Motor neuron (in vitro differentiated cells): ENCODE measurements around the gene AKAP1. TPM values are rescaled to one million over a fixed set of nuclear protein-coding genes. Genes with fewer than 3 reads are reported as not detected.

Source experiments
- ATAC-seq, 8 experiments: fragments of 200-7000 bp; cut with Tn5 transposase; replicated peaks in 6 of 8; 2 replicates each; pipeline ENCODE4 v1.8.0; 2021; ENCODE audit warnings: mild to moderate bottlenecking in 8 of 8, moderate library complexity in 8 of 8
- H3K27ac ChIP-seq, 2 donors: fragments of 250-450 bp; sonication (Bioruptor Pico); 2 replicates each; pipeline ENCODE4 v1.9.0; 2021; ENCODE audit warnings: antibody characterized with exemption in 2 of 2, mild to moderate bottlenecking in 2 of 2, moderate library complexity in 1 of 2
- H3K4me1 ChIP-seq, 2 donors: fragments of 250-450 bp; sonication (Bioruptor Pico); replicated peaks in 1 of 2; 2 replicates each; pipeline ENCODE4 v1.6.1; 2021; ENCODE audit warnings: antibody characterized with exemption in 2 of 2, mild to moderate bottlenecking in 2 of 2, moderate library complexity in 1 of 2
- H3K4me3 ChIP-seq, 5 donors: fragments of 250-450 bp; sonication (Bioruptor Pico); 2 replicates each; pipeline ENCODE4 v1.9.0; 2021; ENCODE audit warnings: antibody characterized with exemption in 5 of 5, mild to moderate bottlenecking in 5 of 5, moderate library complexity in 4 of 5
- WGBS, 10 experiments: fragments of 450-650 bp; shearing (Covaris generic); methylation state at CpG; one replicate each; pipeline ENCODE4 v1.0.0; 2022; 5-methylcytosine and 5-hydroxymethylcytosine counted together
- in situ Hi-C, 9 experiments: fragments of 400-800 bp; cut with MboI; loops; one replicate each; pipeline ENCODE4 v1.15.0; 2021; ENCODE audit warnings: low sequenced_read_pairs in 9 of 9, low pct_unique_long_range_greater_than_20kb in 2 of 9; ENCODE audit not compliant: unreplicated experiment in 9 of 9
- total RNA-seq, 8 experiments: library from RNA; unstranded; fragments of 300-600 nt; gene quantifications; 2 replicates each; pipeline versions ENCODE4 v1.2.3 to v1.2.4, GENCODE V29; 2022

AKAP1 gene
- total RNA-seq, 8 experiments from 2014 or later: 16.1 to 45.8 (median 28.9) TPM

DNA sequence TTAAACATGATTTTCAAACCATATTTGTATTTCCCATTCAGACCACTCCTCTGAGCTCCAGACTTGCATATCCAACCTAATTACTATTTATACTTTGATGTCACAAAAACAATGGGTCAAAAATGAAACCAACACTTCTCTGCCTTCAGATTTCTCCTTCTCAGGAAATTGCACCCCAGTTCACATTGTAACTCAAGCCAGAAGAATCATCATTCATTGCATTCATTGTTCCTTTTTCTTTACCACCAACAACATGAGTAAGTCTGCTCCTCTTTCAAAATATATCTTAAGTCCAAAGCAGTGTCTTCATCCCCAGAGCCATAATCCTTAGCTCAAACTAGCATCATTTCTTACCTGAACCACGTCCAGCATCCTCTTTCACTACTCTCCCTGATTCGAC is 2.6 kb upstream of the AKAP1 start:
- WGBS, 10 experiments: 29 to 94% (median 73%) methylated on average over 1 to 2 of the region's 2 CpGs; no CpG with 5 or more reads in 2 of the 10 experiments

DNA sequence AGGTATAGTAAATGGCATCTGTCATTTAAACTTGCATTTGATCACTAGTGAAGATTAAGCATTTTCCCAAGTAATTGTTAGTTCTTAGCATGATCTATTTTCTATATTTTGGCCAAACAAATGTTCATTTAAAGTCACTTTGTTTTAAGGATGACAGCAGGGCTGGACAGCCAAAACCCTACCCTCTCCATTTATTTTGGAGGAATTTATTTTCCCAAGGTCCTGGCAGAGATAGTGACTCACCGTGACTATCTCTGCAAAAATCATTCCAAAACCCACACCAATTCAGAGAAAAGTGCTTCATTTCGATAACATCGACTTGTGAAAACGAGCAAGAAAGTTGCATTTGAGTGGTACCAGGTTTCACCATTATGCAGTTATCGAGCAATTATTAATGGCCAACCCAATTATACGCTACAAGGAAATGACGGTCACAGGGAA is 665 bp upstream of the AKAP1 start:
- H3K27ac ChIP-seq: peak overlapping the region; percentile 90 to 93
- H3K4me3 ChIP-seq: peak overlapping the region; percentile 60 to 95 (median 78)
- 0 to 4% (median 0%) methylated on average over 3 to 7 of the region's 7 CpGs; no CpG with 5 or more reads in 3 of the 10 experiments for WGBS, 10 experiments
- in situ Hi-C loops: no loop called here
- H3K4me1 ChIP-seq: peaks cover 3 to 5% of the 10 kb centered on the region in 2 donors
- peak in 4 of 8 experiments; percentile 16 to 37 (median 31) for ATAC-seq

More for the DNA sequence above, 2.6 kb upstream of the AKAP1 start:
- ATAC-seq: no peak
- H3K4me3 ChIP-seq: no peak overlapping the region
- peaks cover 3 to 5% of the 10 kb centered on the region in 2 donors for H3K4me1 ChIP-seq
- in situ Hi-C loops: no loop called here
- H3K27ac ChIP-seq: no peak overlapping the region

DNA sequence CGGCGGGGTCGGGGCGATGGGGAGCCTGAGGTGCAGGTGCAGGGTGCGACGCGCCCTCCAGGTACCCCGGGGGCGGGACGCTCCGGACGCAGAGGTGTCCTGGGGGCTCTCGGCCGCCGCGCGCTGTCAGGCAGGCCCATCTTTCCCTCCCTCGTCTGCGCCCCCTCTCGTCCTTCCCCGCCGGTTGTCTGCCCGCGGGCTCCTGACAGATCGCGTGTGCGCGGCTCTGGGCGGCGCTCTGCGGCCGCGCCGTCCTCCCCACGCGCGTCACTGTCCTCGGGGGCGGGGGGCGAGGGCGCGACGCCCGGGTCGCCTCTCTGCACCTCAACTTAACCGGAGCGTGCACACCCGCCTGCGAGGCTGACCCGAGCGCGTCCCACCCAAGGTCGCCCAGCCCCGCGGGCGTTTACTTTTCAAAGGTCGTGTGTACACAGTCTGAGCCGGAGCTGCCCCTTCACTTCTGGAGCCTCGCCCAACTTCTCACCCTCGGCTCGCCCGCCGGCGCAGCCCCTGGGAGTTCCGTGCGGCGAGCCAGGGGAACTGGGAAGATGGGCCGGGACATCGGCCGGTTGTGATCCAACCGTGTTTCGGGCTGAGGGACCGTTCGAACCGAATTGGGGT is 512 bp downstream of the AKAP1 start:
- peaks cover 10 to 13% of the 10 kb centered on the region in 2 donors for H3K4me1 ChIP-seq
- in situ Hi-C loops: no loop called here
- 0% methylated on average over 16 of the region's 75 CpGs; no CpG with 5 or more reads in 9 of the 10 experiments for WGBS, 10 experiments
- peak overlapping the region; percentile 79 to 88 for H3K27ac ChIP-seq
- ATAC-seq: peak; percentile 41 to 66 (median 61)
- peak overlapping the region; percentile 60 to 95 (median 78) for H3K4me3 ChIP-seq

DNA sequence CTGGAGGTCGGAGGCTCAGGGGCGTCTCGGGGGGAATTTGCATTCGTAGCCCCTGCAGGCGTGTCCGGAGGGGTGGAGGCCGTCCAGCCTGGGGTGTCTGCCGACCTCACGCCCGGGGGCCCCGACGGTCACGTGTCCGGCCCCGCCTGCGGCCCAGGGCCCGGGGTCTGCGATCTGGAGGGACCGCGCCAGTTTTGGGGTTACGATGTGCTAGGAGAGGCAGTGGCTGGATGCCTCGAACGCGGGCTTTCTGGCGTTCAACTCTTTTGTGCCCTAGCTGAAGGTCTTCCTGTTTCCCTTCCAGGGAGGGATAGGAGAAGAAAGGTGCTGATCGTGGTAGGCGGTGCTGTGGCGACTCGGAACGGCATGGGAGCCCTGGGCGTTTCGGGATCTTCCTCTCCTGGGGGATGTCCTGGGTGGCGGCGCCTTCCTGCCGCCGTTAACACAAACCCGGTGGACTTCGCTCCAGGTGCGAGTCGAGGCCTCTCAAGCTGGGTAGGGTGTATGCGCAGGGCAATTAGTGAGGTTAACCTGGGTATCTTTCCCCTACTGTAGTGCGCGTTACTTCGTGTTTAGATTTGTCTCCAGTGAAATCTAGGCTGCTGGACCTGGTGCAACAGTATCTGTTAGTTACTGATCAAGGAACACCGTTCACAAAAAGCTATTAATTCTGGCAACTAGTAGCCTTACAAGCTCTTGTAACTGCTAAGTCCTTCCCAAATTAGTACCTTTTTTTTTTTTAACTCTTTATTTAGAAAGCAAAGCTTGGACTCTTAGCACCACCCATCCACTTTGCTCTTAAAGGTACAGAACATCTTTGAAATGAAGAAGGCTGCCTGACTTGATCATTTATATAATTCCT is 1.3 kb downstream of the AKAP1 start:
- ATAC-seq: peak in 3 of 8 experiments; percentile 6 to 20 (median 6)
- WGBS, 10 experiments: 0 to 16% (median 3%) methylated on average over 1 to 14 of the region's 45 CpGs; no CpG with 5 or more reads in 1 of the 10 experiments
- peaks cover 18 to 20% of the 10 kb centered on the region in 2 donors for H3K4me1 ChIP-seq
- peak overlapping the region in 1 of 2 donors; percentile 79 for H3K27ac ChIP-seq
- in situ Hi-C loops: no loop called here
- peak overlapping the region; percentile 60 to 95 (median 78) for H3K4me3 ChIP-seq

DNA sequence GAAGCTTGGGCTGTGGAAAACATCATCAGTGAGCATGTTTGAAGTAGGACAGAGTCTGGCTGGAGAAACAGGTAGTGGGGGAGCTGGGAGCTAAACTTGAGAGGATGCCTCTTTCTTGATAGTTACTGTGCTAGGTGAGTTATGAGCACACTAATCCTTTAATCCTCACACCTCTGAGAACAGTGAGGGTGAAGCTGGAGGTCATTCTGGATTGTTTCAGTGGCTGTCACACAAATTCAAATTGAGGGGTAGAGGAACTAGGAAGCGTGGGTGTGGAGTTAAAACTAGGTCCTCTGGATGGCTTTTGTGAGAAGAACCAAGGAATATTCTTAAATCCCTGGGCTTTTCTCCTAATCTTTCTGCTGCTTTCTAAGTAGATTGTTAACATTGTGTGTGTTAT is 3.3 kb downstream of the AKAP1 start:
- WGBS, 10 experiments: 83 to 100% (median 94%) methylated on average over 1 of the region's 1 CpG; no CpG with 5 or more reads in 4 of the 10 experiments
- no peak overlapping the region for H3K4me3 ChIP-seq
- in situ Hi-C loops: no loop called here
- H3K4me1 ChIP-seq: peaks cover 33 to 34% of the 10 kb centered on the region in 2 donors
- ATAC-seq: no peak
- no peak overlapping the region for H3K27ac ChIP-seq

DNA sequence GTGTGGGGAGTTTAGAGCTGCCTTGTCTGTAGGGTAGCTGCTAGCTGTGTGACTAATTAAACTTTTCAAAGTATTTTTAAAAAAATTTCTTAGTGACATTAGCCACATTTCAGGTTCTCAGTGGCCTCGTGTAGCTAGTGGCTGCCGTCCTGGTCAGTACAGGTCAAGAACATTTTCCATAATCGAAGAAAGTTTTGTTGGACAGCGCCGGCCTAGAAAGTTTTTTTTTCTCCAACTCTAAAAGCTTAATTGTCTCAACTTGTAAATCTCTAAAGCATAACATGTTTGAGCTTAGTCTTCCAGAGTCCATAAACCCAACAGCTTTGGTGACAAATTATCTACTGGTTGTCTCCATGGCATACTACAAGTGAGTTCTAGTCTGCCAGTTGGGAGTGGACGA is 4.3 kb downstream of the AKAP1 start:
- H3K27ac ChIP-seq: no peak overlapping the region
- no peak overlapping the region for H3K4me3 ChIP-seq
- 76 to 100% (median 94%) methylated on average over 1 to 6 of the region's 6 CpGs for whole genome bisulfite sequencing, 10 experiments
- H3K4me1 ChIP-seq: peaks cover 33 to 35% of the 10 kb centered on the region in 2 donors
- in situ Hi-C loops: no loop called here
- no peak for ATAC-seq

DNA sequence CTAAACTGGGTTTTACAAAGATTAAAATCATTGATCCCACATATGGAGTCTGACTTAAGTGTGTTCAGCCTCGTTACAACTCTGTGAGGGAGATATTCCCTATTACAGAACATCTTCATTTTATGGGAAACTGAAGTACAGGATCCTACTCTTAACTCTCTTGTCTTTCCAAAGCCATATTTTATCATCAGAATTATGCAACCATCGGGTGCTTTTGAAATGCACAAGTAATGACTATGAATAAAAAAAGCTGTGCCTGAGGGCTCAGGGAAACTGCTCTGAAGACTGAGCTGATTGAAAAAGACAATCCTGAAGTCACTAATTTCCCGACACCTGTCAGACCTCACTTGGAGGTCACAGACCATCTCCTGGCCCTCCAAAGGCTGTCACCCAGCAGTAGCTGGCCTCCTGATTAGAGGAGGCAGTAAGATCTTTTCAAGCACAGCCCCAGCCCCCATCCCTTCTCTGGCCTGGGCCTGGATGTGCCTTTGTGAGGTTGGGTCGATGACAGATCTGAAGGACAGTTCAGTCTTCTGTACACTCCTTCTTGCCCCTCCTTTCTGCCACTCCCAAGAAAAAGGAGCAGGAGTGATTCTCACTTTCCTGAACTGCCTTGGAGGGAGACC is 5.6 kb downstream of the AKAP1 start:
- Histone ChIP-seq H3K27ac (no peak overlapping the region), H3K4me1 (peaks cover 33 to 35% of the 10 kb centered on the region in 2 donors), H3K4me3 (no peak overlapping the region)
- 0 to 100% (median 38%) methylated on average over 1 to 4 of the region's 4 CpGs; no CpG with 5 or more reads in 1 of the 10 experiments for WGBS, 10 experiments
- peak in 5 of 8 experiments; percentile 6 to 32 (median 20) for ATAC-seq
- in situ Hi-C loops: no loop called here

DNA sequence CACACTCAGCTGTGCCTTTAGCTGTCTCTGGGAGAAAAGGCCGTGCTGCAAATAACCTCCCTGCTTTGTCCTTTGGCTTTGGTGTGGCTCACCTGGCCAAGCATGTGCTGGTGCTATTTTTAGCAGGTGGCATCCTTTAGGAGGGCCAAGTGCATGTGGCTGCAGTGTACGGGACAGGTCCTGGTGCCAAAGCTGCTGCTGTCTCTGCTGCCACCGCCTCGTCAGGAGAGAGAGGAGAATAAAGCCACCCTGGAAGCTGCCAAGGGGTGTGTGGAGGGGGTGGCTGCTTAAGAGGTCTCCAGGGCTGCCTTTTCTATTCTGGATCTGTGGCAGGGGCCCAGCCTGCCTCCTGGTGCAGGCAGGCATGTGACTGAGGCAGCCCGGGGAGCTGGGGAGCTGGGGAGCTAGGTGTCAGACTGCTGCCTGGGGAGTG is 6.2 kb downstream of the AKAP1 start:
- in situ Hi-C loops: no loop called here
- no peak overlapping the region for H3K4me3 ChIP-seq
- H3K27ac ChIP-seq: no peak overlapping the region
- peaks cover 33 to 35% of the 10 kb centered on the region in 2 donors for H3K4me1 ChIP-seq
- ATAC-seq: peak in 5 of 8 experiments; percentile 36 to 52 (median 46)
- 40 to 100% (median 63%) methylated on average over 1 to 4 of the region's 5 CpGs; no CpG with 5 or more reads in 5 of the 10 experiments for WGBS, 10 experiments

DNA sequence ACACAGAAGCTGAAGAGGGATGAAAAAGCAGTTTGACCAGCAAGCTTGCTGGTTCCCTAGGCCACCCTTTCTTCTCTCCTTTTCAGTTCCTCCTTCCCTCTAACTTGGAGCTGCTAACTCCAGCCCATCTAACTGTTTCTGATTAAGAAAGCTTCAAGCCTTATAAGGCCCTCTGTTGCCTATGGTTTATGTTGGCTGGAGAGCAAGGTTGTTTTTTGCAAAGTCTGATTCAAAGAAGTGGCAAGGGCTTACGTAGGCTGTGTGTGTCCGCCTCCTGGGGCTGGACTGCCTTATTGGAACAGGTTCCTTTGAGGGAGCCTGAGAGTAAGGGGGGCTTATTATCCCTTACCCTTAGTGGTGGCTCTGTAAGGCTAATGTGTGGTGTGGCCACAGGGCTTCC is 7.1 kb downstream of the AKAP1 start:
- peaks cover 30% of the 10 kb centered on the region in 2 donors for H3K4me1 ChIP-seq
- in situ Hi-C loops: no loop called here
- ATAC-seq: peak in 3 of 8 experiments; percentile 29 to 46 (median 44)
- H3K4me3 ChIP-seq: no peak overlapping the region
- H3K27ac ChIP-seq: no peak overlapping the region
- 88 to 100% (median 100%) methylated on average over 1 to 2 of the region's 2 CpGs; no CpG with 5 or more reads in 6 of the 10 experiments for WGBS, 10 experiments

DNA sequence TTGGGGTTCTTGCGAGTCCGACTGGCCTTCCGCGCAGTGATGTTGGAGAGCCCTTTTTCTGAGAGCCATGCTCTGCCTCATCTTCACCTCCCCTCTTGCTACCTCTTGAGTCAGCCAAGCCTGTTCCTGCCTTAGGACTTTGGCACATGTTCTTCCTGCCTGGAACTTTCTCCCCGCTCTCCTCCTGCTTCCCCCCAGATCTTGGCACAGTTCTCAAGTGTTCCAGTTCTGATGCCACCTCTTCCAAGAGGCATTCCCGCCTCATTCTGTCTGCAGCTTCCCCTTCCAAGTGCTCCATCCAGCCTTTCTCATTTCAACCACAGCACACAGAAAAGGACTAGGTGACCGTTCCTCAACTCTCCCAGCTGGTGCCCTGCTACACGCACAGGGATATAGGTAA is 7.7 kb downstream of the AKAP1 start:
- no peak for ATAC-seq
- Histone ChIP-seq H3K4me1 (peaks cover 33 to 34% of the 10 kb centered on the region in 2 donors), H3K4me3 (no peak overlapping the region), H3K27ac (no peak overlapping the region)
- WGBS, 10 experiments: 80 to 100% (median 91%) methylated on average over 1 to 8 of the region's 8 CpGs; no CpG with 5 or more reads in 4 of the 10 experiments
- in situ Hi-C loops: no loop called here

DNA sequence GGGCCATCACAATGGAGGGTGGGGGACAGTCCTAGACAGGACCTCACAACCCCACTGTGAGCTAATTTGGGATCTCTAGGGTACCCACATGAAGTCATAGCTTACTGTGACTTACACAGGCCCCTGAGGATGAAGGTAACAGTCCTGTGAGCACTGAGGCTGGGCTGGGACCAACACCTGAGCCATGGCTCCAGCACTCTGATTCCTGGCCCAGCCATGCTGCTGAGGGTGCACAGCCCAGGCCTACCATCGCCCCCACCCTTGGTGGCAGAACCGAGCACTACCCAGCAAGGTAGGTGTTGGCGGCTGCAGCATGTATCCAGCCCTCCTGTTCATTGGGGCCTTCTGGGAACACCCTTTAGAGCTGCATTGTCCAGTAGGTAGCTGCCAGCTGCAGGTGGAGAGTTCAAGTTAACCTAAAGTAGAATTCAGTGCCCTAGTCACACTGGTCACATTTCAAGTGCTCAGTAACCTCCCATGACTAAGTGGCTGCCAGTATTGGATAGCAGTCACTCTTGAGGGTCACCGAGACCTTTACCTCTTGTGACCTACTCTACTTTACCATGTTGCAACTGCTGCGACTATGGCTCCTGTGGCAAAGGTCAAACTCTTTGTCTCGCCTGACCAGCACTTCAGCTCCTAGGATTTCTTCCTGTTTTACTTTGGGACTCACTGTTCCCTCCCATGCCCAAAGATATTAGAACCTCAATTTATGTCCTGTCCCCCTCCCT is 11.6 kb downstream of the AKAP1 start:
- Histone ChIP-seq H3K4me3 (no peak overlapping the region), H3K4me1 (peaks cover 22 to 31% of the 10 kb centered on the region in 2 donors), H3K27ac (no peak overlapping the region)
- in situ Hi-C loops: no loop called here
- no peak for ATAC-seq
- 96 to 100% (median 100%) methylated on average over 1 to 4 of the region's 6 CpGs; no CpG with 5 or more reads in 6 of the 10 experiments for WGBS, 10 experiments

DNA sequence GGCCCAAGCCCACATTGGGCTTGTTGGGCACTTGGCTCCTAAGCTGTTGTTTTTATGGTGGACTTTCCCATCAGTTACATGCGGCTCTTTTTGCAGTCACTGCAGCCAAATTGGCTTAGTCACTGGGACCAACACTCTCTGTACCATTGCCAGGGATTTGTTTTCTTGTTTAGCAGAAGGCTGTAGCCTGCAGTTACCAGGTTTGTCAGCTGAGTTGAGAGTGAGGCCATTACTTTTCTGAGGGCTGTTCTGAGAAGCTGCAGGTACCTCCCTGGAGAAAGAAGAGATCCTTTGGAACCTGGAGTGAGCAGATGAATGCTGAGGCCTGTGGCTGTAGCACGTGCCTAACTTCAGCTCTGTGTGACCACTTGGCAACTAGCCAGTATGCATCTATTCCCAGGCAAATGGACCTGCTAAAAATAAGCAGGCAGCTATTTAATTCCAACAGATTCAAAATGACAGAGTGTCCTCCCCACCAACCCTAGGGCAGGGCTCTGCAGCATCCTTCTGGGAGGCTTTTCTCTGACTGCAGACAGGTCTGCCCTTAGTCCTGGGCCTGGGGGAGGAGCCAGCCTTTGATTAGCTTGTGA is 12.9 kb downstream of the AKAP1 start:
- Histone ChIP-seq H3K4me3 (no peak overlapping the region), H3K4me1 (peaks cover 11 to 24% of the 10 kb centered on the region in 2 donors), H3K27ac (peak overlapping the region in 1 of 2 donors; percentile 43)
- ATAC-seq: peak; percentile 87 to 95 (median 91)
- 15 to 100% (median 43%) methylated on average over 1 to 2 of the region's 2 CpGs; no CpG with 5 or more reads in 6 of the 10 experiments for WGBS, 10 experiments
- in situ Hi-C loops: no loop called here
